ENCODE data around the gene CDH4. TPM values are rescaled to one million over a fixed set of nuclear protein-coding genes. Genes with fewer than 3 reads are reported as not detected.

The CDH4 gene
- total and polyA plus RNA-seq, 2 of the 4 experiments (the other 2 are of a cell fraction) = 1.6 to 3.5 TPM

- no peak overlapping the region for H3K4me3 ChIP-seq (ENCODE audit: insufficient read depth, low read depth, low read length)
- no peak for DNase-seq
- no peak overlapping the region for H3K4ac ChIP-seq (ENCODE audit: low read depth, low read length)
- H4K8ac ChIP-seq (ENCODE audit: low read depth in 2 of 2, low read length in 2 of 2) = no peak overlapping the region
- no peak overlapping the region for H4K5ac ChIP-seq (ENCODE audit: low read depth, low read length)
- H3K27me3 ChIP-seq (ENCODE audit: control insufficient read depth, insufficient read depth, low read length) = no peaks in the 10 kb centered on the region; the same call in 1 of the 2 replicates
- no TSS peak for BruUV-seq (replicated peaks)
- H2BK120ac ChIP-seq (ENCODE audit: low read depth, low read length) = no peak overlapping the region
- ATAC-seq (ENCODE audit: low read depth) = no peak
- no peaks in the 10 kb centered on the region for H4K20me1 ChIP-seq (ENCODE audit: insufficient read depth, low read length)
- H3K36me3 ChIP-seq (ENCODE audit: control insufficient read depth, insufficient read depth, low read length) = peaks cover 1% of the 10 kb centered on the region; the same call in 1 of the 2 replicates
- in situ Hi-C loops (cut with MboI; ENCODE audit: low sequenced_read_pairs) = loop anchor here (25.0 kb wide), 1 partner anchor 626 kb away; no protein-coding TSS in a partner anchor
- ChIA-PET CTCF (no interaction called here), POLR2A (ENCODE audit: unreplicated experiment) (no interaction called here)
- 0 out of 2 replicates have a peak, but pooled peaks cover 2% of the 10 kb centered on the region for H3K9me1 ChIP-seq (ENCODE audit: insufficient read depth, low read length)
- dilution Hi-C loops (cut with HindIII; ENCODE audit: low sequenced_read_pairs, unreplicated experiment) = no loop called here
- no peak overlapping the region for H3K14ac ChIP-seq (replicated peaks; ENCODE audit: low read depth, low read length)
- peaks cover 3% of the 10 kb centered on the region for H3K9me3 ChIP-seq (ENCODE audit: control insufficient read depth, insufficient read depth, low read length)
- H3K9ac ChIP-seq (ENCODE audit: low read depth, low read length) = no peak overlapping the region
- H2AK5ac ChIP-seq (ENCODE audit: low read depth, low read length) = no peak overlapping the region
- H4K91ac ChIP-seq (ENCODE audit: insufficient read depth, low read depth, low read length) = no peak overlapping the region
- no peak overlapping the region for H2AFZ ChIP-seq (replicated peaks; ENCODE audit: low read length, poor library complexity)
- no peaks in the 10 kb centered on the region for H3K4me1 ChIP-seq (ENCODE audit: control insufficient read depth, insufficient read depth, low read length)
- no peak overlapping the region for H3K18ac ChIP-seq (ENCODE audit: low read depth, low read length)
- no peak overlapping the region for H3K27ac ChIP-seq (ENCODE audit: insufficient read depth, low read length)
- no peak overlapping the region for H2BK15ac ChIP-seq (ENCODE audit: low read depth, low read length)
- 92% methylated on average over 2 of the region's 7 CpGs; no CpG with 5 or more reads in 1 of the 2 experiments for WGBS, 2 experiments (ENCODE audit: extremely low coverage in 2 of 2, insufficient read length in 1 of 2)
- H3K4me2 ChIP-seq (ENCODE audit: low read depth, low read length) = no peak overlapping the region
- H2AK9ac ChIP-seq (replicated peaks; ENCODE audit: low read depth, low read length, poor library complexity) = no peak overlapping the region
- H2BK5ac ChIP-seq (ENCODE audit: low read depth, low read length, poor library complexity, severe bottlenecking) = no peak overlapping the region
- no peak overlapping the region for H3K56ac ChIP-seq (ENCODE audit: extremely low read depth, insufficient read depth, low read length)
- intact Hi-C loops (cut with micrococcal nuclease) = loop anchor here (5.0 kb wide), 1 partner anchor 636 kb away; no protein-coding TSS in a partner anchor
- no peak overlapping the region for H2BK20ac ChIP-seq (ENCODE audit: low read depth, low read length)
- H3K79me1 ChIP-seq (ENCODE audit: low read depth in 1 of 2, low read length in 2 of 2) = peaks cover 3 to 6% of the 10 kb centered on the region in 2 experiments; a peak in 1 of 4 replicates
- H3K23ac ChIP-seq (ENCODE audit: low read depth, low read length) = no peak overlapping the region
- TF ChIP-seq CTCF (conservative IDR thresholded peaks at IDR 0.05; ENCODE audit: low read depth, low read length) (no peak), NFE2L2 (IDR thresholded peaks at IDR 0.05; ENCODE audit: low read depth, low read length) (no peak), SMC3 (IDR thresholded peaks at IDR 0.05; ENCODE audit: low read depth, low read length) (no peak), RCOR1 (IDR thresholded peaks at IDR 0.05; ENCODE audit: insufficient replicate concordance, low read length) (no peak), CEBPB (IDR thresholded peaks at IDR 0.05; ENCODE audit: low read depth, low read length) (no peak), FOS (IDR thresholded peaks at IDR 0.05; ENCODE audit: low read depth, low read length) (no peak), BHLHE40 (IDR thresholded peaks at IDR 0.05; ENCODE audit: low read depth, low read length) (no peak), RAD21 (IDR thresholded peaks at IDR 0.05; ENCODE audit: low read length) (no peak), USF2 (IDR thresholded peaks at IDR 0.05; ENCODE audit: low read depth, low read length) (no peak), RFX5 (IDR thresholded peaks at IDR 0.05; ENCODE audit: low read depth, low read length) (no peak), POLR2A (IDR thresholded peaks at IDR 0.05; ENCODE audit: low read depth, low read length) (no peak), MAZ (IDR thresholded peaks at IDR 0.05; ENCODE audit: borderline replicate concordance, low read depth, low read length) (no peak), MAFK (IDR thresholded peaks at IDR 0.05; ENCODE audit: low read depth, low read length) (no peak), CHD1 (IDR thresholded peaks at IDR 0.05; ENCODE audit: low read depth, low read length) (no peak), ELK1 (IDR thresholded peaks at IDR 0.05; ENCODE audit: borderline replicate concordance, low read depth, low read length) (no peak), MXI1 (IDR thresholded peaks at IDR 0.05; ENCODE audit: borderline replicate concordance, low read depth, low read length) (no peak)
Measured at GRCh38 chr20:61260905-61261304, 8.8 kb downstream of the CDH4 start.

All from IMR-90 (cell line).